EL (cell line): ENCODE data around the gene CNFN.
"Not testable (repeated sequence)": the region's sequence is repeated elsewhere in the genome, so short reads cannot be mapped to it uniquely, and the experiment has no call there.

Experiments used
- DNase-seq: peaks from one replicate; pipeline ENCODE4 v3.0.0-alpha.2; 2016

CNFN gene

DNA sequence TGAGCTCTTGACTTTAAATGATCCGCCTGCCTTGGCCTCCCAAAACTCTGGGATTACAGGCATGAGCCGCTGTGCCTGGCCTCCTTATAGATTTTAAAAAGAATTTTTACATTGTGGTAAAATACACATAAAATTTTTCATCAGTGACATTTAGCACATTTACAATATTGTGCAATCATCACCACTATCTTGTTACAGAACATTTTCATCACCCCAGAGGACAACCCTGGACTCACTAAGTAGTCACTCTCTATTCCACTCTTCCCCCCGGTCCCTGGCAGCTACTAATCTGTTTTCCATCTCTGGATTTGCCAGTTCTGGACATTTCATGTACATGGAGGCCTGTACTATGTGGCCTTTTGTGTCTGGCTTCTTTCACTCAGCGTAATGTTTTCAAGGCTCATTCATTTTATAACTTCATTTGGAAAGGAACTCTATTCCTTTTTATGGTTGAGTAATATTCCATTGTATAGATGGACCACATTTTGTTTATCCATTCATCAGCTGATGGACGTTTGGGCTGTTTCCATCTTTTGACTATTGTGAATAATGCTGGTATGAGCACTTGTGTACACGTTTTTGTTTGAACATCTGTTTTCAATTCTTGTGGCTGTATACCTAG is 44.8 kb downstream of the CNFN start:
- DNase-seq = no peak

DNA sequence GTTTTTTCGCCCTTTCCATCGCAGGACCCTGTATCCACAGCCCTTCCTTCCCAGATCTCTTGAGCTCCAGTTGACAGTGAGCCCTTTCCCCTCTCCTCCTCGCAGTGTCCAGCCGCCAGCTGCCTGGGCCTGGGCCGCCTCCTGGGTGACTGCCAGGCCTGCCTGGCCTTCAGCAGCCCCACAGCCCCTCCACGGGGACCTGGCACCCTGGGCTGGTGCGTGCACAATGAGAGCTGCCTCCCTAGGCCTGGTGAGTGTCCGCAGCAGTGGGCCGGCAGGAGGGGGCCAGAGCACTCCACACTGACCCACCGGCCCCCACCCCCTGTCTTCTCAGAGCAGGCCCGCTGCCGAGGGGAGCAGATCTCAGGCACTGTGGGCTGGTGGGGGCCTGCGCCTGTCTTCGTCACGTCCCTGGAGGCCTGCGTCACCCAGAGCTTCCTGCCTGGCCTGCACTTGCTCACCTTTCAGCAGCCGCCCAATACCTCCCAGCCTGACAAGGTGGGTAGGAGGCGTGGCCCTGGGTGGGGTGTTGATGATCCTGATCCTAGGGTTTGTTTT is 45.7 kb downstream of the CNFN start:
- no peak for DNase-seq

DNA sequence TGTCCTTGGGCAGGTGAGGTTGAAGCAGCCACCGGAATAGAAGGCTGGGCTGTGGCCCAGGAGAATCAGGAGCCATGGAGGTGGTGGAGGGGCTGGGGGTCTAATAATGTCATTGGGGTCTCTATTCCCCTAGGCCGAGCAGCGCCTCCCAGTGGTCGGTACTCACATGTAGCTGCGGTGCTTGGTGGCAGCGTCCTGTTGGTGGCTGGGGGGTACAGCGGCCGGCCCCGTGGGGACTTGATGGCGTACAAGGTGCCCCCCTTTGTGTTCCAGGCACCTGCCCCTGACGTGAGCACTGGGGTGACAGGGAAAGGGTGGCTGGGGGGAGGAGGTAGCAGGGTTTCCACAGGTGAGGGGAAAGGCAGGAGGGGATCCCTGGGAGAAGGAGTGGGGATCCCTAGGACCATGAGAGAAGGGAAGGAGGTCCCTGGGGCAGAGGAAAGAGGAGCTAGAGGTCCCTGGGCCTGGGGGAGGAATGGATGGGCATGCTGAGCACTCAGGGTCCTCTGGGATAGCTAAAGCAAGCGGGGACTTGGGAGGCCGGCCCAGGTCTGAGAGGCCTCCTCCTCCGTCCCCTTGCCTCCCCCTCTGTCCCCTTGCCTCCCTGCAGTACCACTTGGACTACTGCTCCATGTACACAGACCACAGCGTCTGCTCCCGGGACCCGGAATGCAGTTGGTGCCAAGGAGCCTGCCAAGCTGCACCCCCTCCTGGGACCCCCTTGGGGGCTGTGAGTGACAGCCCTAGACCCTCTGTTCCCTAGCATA is 46.6 kb downstream of the CNFN start:
- no peak for DNase-seq

DNA sequence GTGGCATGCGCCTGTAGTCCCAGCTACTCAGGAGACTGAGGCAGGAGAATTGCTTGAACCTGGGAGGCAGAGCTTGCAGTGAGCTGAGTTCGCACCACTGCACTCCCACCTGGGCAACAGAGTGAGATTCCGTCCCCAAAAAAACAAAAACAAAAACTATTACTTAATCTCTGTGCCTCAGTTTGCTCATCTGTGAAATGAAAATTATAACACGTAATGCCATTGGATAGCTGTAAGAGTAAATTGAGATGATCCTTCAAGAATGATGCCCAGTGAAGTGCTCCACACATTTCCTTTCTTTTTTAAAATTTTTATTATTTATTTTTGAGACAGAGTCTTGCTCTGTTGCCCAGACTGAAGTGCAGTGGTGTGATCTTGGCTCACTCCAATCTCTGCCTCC is 50.2 kb downstream of the CNFN start:
- DNase-seq = not testable (repeated sequence)

DNA sequence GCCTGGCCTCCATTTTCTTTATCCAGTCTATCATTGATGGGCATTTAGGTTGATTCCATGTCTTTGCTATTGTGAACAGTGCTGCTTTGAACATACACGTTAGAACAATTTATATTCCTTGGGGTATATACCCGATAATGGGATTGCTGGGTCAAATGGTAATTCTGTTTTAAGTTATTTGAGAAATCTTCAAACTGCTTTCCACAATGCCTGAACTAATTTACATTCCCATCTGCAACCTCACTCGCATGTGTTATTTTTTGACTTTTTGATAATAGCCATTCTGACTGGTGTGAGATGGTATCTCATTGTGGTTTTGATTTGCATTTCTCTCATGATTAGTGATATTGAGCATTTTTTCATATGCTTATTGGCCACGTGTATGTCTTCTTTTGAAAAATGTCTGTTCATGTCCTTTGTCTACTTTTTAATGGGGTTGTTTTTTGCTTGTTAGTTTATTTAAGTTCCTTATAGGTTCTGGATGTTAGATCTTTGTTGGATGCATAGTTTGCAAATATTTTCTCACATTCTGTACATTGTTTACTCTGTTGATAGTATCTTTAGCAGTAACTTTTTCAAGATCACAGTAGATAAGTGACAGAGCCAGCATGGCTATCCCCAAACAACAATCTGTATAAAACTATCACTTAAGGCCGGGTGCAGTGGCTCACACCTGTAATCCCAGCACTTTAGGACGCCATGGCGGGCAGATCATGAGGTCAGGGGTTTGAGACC is 50.8 kb downstream of the CNFN start:
- not testable (repeated sequence) for DNase-seq
